T follicular helper cell (primary cell): Measurements from ENCODE around the gene TRMT44.
"Not testable (repeated sequence)": the region's sequence is repeated elsewhere in the genome, so short reads cannot be mapped to it uniquely, and the experiment has no call there.

Source experiments
- DNase-seq: peaks from one replicate; pipeline ENCODE4 v3.0.0-alpha.2; 2020; ENCODE audit warnings: low read depth

TRMT44 gene

GRCh38 chr4:8406887-8407286 is 33.7 kb upstream of the TRMT44 start:
- not testable (repeated sequence) for DNase-seq

GRCh38 chr4:8407316-8407715 is 33.3 kb upstream of the TRMT44 start:
- DNase-seq, result no peak

DNA sequence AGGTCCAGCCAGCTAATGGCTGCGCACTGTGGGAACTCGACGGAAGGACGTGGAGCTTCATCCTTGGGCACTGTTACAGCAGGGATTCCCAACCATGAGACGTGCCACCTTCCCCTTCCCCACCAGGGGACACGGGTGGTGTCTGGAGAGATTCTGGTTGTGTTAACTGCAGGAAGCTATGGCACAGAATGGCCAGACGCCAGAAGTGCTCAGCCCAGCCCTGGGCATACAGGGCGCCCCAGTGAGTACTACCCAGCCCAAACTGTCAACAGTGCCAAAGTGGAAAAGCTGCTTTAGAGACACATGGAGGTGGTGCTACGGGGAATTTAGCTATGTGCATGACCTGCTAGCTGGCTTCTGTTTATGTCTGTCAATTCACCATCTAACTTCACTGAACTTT is 32.8 kb upstream of the TRMT44 start:
- DNase-seq, result no peak

DNA sequence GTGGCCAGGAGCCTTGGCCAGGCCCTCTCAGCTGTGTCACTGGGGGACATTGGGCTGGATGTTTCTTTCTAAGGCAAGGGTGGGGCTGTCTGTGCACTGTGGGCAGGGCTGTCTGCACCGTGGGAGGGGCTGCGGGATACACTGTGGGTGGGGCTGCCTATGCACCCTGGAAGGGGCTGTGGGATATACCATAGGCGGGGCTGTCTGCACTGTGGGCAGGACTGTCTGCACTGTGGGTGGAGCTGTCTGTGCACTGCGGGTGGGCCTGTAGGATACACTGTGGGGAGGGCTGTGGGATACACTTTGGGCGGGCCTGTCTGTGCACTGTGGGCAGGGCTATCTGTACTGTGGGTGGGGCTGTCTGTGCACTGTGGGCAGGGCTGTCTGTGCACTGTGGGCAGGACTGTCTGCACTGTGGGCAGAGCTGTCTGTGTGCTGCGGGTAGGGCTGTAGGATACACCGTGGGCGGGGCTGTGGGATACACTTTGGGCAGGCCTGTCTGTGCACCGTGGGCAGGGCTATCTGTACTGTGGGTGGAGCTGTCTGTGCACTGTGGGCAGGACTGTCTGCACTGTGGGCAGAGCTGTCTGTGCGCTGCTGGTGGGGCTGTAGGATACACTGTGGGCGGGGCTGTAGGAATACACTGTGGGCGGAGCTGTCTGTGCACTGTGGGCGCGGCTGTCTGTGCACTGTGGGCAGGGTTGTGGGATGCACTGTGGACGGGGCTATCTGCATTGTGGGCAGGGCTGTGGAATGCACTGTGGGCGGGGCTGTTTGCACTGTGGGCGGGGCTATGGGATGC is 31.1 kb upstream of the TRMT44 start:
- no peak for DNase-seq

GRCh38 chr4:8410066-8410625 is 30.4 kb upstream of the TRMT44 start:
- no peak for DNase-seq

DNA sequence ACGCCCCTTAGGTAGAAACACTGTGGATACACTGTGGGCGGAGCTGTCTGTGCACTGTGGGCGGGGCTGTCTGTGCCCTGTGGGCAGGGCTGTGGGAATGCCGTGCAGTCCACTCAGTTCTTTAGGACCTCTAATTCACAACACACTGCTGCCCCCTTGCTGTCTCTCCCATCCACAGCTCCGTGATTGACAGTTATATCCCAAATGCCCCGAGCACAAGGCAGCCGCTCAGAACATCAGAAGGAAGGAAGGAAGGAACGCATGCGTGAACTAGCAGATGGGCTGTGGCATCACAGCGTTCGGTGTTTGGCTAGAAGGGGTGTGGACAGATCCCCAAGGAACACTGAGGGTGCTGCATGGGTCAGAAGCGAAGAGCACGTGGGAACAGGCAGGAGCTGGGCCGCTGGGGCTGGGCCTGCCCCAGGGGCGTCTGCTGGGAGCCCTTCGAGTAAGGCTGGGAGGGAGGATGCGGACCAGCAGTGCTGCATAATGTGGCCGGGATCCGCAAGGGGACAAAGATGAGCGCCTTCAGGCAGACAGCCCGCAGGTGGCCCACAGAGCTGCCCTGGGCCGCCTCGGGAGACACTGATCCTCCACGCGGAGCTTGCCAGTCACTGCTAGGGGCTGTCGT is 29.8 kb upstream of the TRMT44 start:
- no peak for DNase-seq

GRCh38 chr4:8411351-8412180 is 29.0 kb upstream of the TRMT44 start:
- DNase-seq, result no peak

- DNase-seq, result no peak
Observed at GRCh38 chr4:8412288-8412687, 28.3 kb upstream of the TRMT44 start.

- no peak for DNase-seq
Observed at GRCh38 chr4:8414377-8414776, 26.2 kb upstream of the TRMT44 start.

DNA sequence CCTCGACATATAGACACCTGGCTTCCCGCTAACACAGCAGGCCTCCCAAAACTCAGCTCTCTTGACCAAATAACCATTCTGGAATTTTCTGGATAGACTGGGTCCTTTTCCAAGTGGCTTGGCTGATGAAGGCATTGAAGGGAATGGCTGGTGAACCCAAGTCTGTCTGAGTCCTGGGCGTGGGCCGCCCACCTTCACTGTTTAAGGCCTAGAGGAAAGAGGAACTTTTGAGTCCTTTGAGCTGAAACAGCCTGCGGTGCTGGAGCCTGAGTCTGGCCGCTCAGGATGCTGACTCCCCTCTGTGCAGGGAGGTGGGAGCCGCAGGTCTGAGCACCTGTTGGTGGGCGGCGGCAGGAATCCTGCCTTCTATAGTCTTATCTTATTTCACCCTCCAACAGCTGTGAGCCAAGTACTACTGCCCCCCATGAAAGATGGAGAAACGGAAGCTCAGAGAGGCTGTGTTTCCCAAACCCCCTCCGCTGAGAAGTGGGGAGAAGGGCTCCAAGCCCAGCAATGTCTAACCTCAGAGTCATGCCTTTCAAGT is 23.4 kb upstream of the TRMT44 start:
- no peak for DNase-seq

DNA sequence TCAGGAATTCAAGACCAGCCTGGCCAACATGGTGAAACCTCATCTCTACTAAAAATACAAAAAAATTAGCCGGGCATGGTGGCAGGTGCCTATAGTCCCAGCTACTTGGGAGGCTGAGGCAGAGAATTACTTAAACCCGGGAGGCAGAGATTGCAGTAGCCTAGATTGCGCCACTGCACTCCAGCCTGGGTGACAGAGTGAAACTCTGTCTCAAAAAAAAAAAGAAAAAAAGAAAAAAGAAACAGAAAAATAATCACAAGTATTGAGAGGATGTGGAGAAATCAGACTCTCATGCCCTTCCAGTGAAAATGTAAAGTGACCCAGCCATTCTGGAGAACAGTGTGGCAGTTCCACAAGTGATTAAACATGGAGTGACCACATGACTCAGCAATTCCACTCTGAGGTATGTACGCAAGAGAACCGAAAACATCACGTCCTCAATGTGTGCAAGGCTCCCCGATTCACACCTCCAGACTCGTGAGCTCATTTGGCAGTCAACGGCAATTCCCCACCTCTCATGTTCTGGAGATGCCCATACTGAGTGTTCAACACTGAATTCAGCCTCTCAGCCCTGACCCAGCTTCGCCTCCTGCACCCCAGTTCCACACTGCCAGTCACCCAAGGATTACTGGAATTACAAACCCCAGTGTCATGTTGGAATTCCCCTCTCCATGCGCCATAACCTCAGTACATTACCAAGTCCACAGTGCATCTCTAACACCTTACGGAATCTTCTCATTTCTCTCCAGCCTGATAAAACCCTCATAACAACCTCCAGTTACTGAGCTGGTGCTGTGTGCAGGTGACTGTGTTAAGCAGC is 21.1 kb upstream of the TRMT44 start:
- no peak for DNase-seq

- not testable (repeated sequence) for DNase-seq
Observed at GRCh38 chr4:8420151-8420550, 20.4 kb upstream of the TRMT44 start.

GRCh38 chr4:8422327-8422726 is 18.2 kb upstream of the TRMT44 start:
- DNase-seq, result no peak

- DNase-seq, result no peak
Observed at GRCh38 chr4:8422786-8423185, 17.8 kb upstream of the TRMT44 start.

GRCh38 chr4:8427262-8427661 is 13.3 kb upstream of the TRMT44 start:
- no peak for DNase-seq

GRCh38 chr4:8427761-8428287 is 12.8 kb upstream of the TRMT44 start:
- no peak for DNase-seq

DNA sequence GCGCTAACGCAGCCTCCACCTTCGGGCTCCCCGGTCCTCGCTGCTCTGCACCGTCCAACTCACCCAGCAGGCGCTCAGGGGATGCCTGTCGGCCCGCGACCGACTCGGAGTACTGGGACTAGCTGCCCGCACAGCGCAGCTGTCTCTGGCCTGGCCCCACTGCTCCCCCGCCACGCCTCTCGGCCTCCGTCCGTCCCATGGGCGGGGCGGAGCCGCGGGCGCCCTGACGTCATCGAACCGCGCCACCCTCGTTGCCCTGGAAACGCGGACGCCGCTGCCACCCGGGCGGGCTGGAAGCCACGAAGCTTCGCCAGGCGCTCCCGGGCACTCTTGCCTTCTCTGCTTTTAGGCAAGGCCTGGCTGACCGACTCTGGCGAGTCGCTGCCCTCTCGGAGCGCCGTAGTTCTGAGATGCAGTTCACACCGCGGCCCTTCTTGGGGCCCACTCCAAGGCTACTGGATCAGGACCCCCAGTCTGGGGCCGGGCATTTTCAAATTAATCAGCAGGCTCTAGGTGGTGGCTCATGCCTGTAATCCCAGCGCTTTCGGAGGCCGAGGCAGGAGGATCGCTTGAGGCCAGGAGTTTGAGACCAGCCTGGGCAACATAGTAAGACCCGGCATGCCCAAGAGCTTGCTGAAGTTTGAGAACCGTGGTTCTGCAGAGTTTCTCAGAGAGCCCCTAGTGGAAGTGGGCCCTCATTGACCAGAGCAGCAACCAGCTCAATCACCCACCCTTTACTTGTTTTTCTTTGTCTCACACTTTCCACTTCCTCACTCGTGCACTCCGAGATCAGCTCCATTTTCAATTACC is 12.1 kb upstream of the TRMT44 start:
- peak; percentile 86 for DNase-seq

GRCh38 chr4:8431553-8431952 is 9.0 kb upstream of the TRMT44 start:
- no peak for DNase-seq

- no peak for DNase-seq
Observed at GRCh38 chr4:8433136-8433535, 7.4 kb upstream of the TRMT44 start.
